Neural progenitor cell (in vitro differentiated cells): ENCODE data around the gene ZBTB20. TPM values are rescaled to one million over a fixed set of nuclear protein-coding genes. Genes with fewer than 3 reads are reported as not detected.

Experiments
- DNase-seq: peaks from one replicate; pipeline ENCODE4 v3.0.0-alpha.2; 2016; ENCODE audit warnings: low spot score
- H2AFZ ChIP-seq: fragments of 200-600 bp; sonication (generic); replicated peaks from 2 replicates; pipeline ENCODE4 v1.6.1; 2016; ENCODE audit warnings: antibody characterized with exemption
- H3F3A ChIP-seq: fragments of 200-600 bp; sonication (generic); 2 replicates; pipeline ENCODE4 v1.6.1; 2016; ENCODE audit warnings: antibody characterized with exemption, low read depth
- H3K27ac ChIP-seq: fragments of 200-600 bp; sonication (generic); 2 replicates; pipeline ENCODE4 v1.5.1; 2016; ENCODE audit warnings: mild to moderate bottlenecking
- H3K27me3 ChIP-seq: fragments of 200-600 bp; sonication (generic); 2 replicates; pipeline ENCODE4 v1.6.1; 2016; ENCODE audit warnings: mild to moderate bottlenecking, moderate library complexity
- H3K36me3 ChIP-seq: fragments of 200-600 bp; sonication (generic); 2 replicates; pipeline ENCODE4 v1.5.1; 2016
- H3K4me1 ChIP-seq: fragments of 200-600 bp; sonication (generic); 2 replicates; pipeline ENCODE4 v1.6.1; 2016; ENCODE audit warnings: mixed run types
- H3K4me2 ChIP-seq: fragments of 200-600 bp; sonication (generic); 2 replicates; pipeline ENCODE4 v1.6.1; 2016
- H3K4me3 ChIP-seq: fragments of 200-600 bp; sonication (generic); 2 replicates; pipeline ENCODE4 v1.5.1; 2016
- H3K79me2 ChIP-seq: fragments of 200-600 bp; sonication (generic); 2 replicates; pipeline ENCODE4 v1.6.1; 2016; ENCODE audit warnings: low read depth
- H3K9ac ChIP-seq: fragments of 200-600 bp; sonication (generic); 2 replicates; pipeline ENCODE4 v1.6.1; 2016
- H3K9me3 ChIP-seq: fragments of 200-600 bp; sonication (generic); 2 replicates; pipeline ENCODE4 v1.5.1; 2016; ENCODE audit warnings: low read depth
- H4K20me1 ChIP-seq: fragments of 200-600 bp; sonication (generic); 2 replicates; pipeline ENCODE4 v1.6.1; 2016; ENCODE audit warnings: low read depth
- H3K27ac Mint-ChIP-seq: 3 replicates; pipeline ENCODE4 v1.8.0; 2021; ENCODE audit warnings: mixed read lengths
- H3K27me3 Mint-ChIP-seq: 2 replicates; pipeline ENCODE4 v1.8.0; 2022; ENCODE audit warnings: low read depth, mild to moderate bottlenecking, inconsistent platforms, moderate library complexity, mixed read lengths; ENCODE audit not compliant: insufficient read depth
- H3K36me3 Mint-ChIP-seq: 3 replicates; pipeline ENCODE4 v1.8.0; 2021; ENCODE audit warnings: mixed read lengths
- H3K4me1 Mint-ChIP-seq: 3 replicates; pipeline ENCODE4 v1.8.0; 2021; ENCODE audit warnings: mixed read lengths
- H3K4me3 Mint-ChIP-seq: 3 replicates; pipeline ENCODE4 v1.8.0; 2021; ENCODE audit warnings: mild to moderate bottlenecking, moderate library complexity, mixed read lengths
- H3K9me3 Mint-ChIP-seq: 3 replicates; pipeline ENCODE4 v1.8.0; 2020; ENCODE audit warnings: mixed read lengths
- EZH2 ChIP-seq: fragments of 200-600 bp; sonication (generic); IDR thresholded peaks from 2 replicates; pipeline ENCODE4 v1.6.1; 2017; ENCODE audit warnings: antibody characterized with exemption, mild to moderate bottlenecking, moderate library complexity
- EZH2phosphoT487 ChIP-seq: fragments of 200-600 bp; sonication (generic); IDR thresholded peaks from 2 replicates; pipeline ENCODE4 v1.6.1; 2017; ENCODE audit warnings: antibody characterized with exemption
- total RNA-seq: library from RNA; depleted of rRNA; stranded (reverse); fragments of >200 nt; gene quantifications from 2 replicates; pipeline ENCODE4 v1.2.3, GENCODE V29; 2015; ENCODE audit warnings: low replicate concordance
- TF ChIP-seq, protein P1 (sequence below): fragments of 200-600 bp; sonication (generic); IDR thresholded peaks from 2 replicates; pipeline ENCODE4 v1.5.1; 2017; ENCODE audit warnings: antibody characterized with exemption, mild to moderate bottlenecking

Gene ZBTB20
- total RNA-seq, 1 donor from 2014 or later = 1.9 TPM

DNA sequence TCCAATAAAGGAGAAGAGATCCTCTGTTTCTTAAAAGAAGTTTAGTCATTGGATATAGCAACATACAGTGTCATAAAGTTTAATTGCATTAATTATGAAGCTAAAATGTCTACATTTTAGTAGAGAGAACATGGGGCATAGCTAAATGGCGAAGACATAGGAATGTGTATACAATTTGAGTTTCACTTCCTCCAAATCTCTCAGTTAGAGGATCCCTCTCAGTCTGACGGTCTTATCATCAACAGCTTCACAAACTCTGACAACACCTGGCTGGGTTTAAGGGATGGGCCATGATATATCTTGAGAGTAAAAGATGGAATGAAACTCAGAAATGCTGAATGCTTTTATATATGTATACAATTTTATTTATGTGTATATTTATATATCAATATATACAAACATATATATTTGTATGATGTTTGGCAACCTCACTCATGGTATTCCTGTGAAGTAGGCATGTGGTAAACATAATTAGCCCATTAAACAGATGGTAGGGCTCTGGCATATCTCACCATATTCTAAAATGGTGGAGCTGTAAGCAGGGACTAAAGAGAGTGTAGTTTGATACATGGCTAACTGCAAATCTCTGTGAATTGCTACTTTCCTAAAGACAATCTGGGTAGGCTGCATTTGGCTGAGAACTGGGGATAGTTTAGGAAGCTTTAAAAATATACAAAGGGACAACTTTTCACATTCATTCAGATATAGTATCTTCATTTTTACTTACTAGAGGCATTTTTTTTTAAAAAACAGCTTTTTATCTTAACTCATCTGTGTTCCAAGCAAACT, 741.7 kb downstream of the ZBTB20 start:
- H4K20me1 ChIP-seq = no peaks in the 10 kb centered on the region
- Mint-ChIP-seq H3K4me1 (peaks cover 39% of the 10 kb centered on the region), H3K36me3 (no peaks in the 10 kb centered on the region), H3K4me3 (no peak overlapping the region), H3K27me3 (peaks cover 2% of the 10 kb centered on the region), H3K9me3 (no peaks in the 10 kb centered on the region), H3K27ac (no peak overlapping the region)
- TF ChIP-seq, protein P1, sequence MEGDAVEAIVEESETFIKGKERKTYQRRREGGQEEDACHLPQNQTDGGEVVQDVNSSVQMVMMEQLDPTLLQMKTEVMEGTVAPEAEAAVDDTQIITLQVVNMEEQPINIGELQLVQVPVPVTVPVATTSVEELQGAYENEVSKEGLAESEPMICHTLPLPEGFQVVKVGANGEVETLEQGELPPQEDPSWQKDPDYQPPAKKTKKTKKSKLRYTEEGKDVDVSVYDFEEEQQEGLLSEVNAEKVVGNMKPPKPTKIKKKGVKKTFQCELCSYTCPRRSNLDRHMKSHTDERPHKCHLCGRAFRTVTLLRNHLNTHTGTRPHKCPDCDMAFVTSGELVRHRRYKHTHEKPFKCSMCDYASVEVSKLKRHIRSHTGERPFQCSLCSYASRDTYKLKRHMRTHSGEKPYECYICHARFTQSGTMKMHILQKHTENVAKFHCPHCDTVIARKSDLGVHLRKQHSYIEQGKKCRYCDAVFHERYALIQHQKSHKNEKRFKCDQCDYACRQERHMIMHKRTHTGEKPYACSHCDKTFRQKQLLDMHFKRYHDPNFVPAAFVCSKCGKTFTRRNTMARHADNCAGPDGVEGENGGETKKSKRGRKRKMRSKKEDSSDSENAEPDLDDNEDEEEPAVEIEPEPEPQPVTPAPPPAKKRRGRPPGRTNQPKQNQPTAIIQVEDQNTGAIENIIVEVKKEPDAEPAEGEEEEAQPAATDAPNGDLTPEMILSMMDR = no peak
- no peak for TF ChIP-seq EZH2phosphoT487
- no peaks in the 10 kb centered on the region for H3K79me2 ChIP-seq
- no peaks in the 10 kb centered on the region for H3F3A ChIP-seq
- H3K9me3 ChIP-seq = no peaks in the 10 kb centered on the region
- no peaks in the 10 kb centered on the region for H3K27me3 ChIP-seq
- peaks cover 23% of the 10 kb centered on the region for H3K4me1 ChIP-seq
- no peak overlapping the region for H2AFZ ChIP-seq
- H3K27ac ChIP-seq = no peak overlapping the region
- no peak overlapping the region for H3K4me3 ChIP-seq
- H3K36me3 ChIP-seq = no peaks in the 10 kb centered on the region
- DNase-seq = no peak
- H3K9ac ChIP-seq = no peak overlapping the region
- H3K4me2 ChIP-seq = no peak overlapping the region

DNA sequence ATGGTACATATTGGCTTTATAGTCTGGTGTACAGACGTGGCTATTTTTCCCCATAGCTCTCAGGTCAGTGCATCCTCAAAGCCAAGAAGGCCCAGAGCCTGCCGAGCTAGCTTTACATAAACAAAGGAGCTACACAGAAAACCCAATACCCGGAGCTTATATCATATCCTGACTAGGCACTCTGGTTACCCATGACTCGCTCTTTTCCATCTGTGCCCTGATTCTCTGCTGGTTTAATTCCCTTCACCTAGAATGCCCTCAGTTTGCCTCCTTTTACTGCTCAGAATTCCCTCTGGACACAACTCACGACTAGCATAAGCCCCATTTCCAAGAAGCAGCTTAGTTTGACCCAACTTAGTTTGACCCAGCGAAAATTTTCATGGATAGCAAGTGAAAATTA, 742.5 kb downstream of the ZBTB20 start:
- Histone ChIP-seq H3F3A (no peaks in the 10 kb centered on the region), H3K4me1 (peaks cover 15% of the 10 kb centered on the region), H2AFZ (no peak overlapping the region), H3K36me3 (no peaks in the 10 kb centered on the region), H3K9ac (no peak overlapping the region), H3K4me2 (no peak overlapping the region), H4K20me1 (no peaks in the 10 kb centered on the region), H3K4me3 (no peak overlapping the region), H3K27me3 (no peaks in the 10 kb centered on the region), H3K9me3 (no peaks in the 10 kb centered on the region), H3K27ac (no peak overlapping the region), H3K79me2 (no peaks in the 10 kb centered on the region)
- Mint-ChIP-seq H3K27me3 (peaks cover 2% of the 10 kb centered on the region), H3K4me3 (no peak overlapping the region), H3K4me1 (peaks cover 31% of the 10 kb centered on the region), H3K27ac (no peak overlapping the region), H3K36me3 (no peaks in the 10 kb centered on the region), H3K9me3 (no peaks in the 10 kb centered on the region)
- TF ChIP-seq EZH2phosphoT487 (no peak), EZH2 (no peak)
- TF ChIP-seq, protein P1 = no peak
- no peak for DNase-seq

DNA sequence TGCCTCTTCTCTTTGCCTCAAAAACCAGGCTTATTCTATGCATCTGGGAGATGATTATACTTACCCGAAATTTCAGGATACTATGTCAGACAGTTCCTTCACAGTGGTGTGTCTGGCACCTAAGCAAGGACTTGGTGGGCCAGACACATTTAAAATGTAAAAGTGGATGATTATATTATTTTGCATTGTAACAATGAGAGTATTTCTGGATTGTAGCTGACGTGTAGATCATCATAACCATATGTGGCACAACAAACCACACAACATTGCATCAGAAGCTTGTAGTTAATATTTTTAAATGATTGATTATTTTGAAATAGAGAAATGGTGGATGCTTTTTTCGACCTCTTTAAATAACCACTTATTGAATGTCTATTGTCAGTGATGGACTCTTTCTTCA, 744.2 kb downstream of the ZBTB20 start:
- Mint-ChIP-seq H3K36me3 (no peaks in the 10 kb centered on the region), H3K27me3 (no peaks in the 10 kb centered on the region), H3K4me1 (peaks cover 14% of the 10 kb centered on the region), H3K9me3 (no peaks in the 10 kb centered on the region), H3K4me3 (no peak overlapping the region), H3K27ac (no peak overlapping the region)
- no peaks in the 10 kb centered on the region for H3K27me3 ChIP-seq
- no peaks in the 10 kb centered on the region for H3F3A ChIP-seq
- no peak for DNase-seq
- no peak overlapping the region for H3K9ac ChIP-seq
- H3K27ac ChIP-seq = no peak overlapping the region
- H3K4me2 ChIP-seq = no peak overlapping the region
- H3K79me2 ChIP-seq = no peaks in the 10 kb centered on the region
- H3K4me1 ChIP-seq = no peaks in the 10 kb centered on the region
- TF ChIP-seq, protein P1 = no peak
- TF ChIP-seq EZH2 (no peak), EZH2phosphoT487 (no peak)
- H3K36me3 ChIP-seq = no peaks in the 10 kb centered on the region
- H3K9me3 ChIP-seq = no peaks in the 10 kb centered on the region
- no peak overlapping the region for H2AFZ ChIP-seq
- no peak overlapping the region for H3K4me3 ChIP-seq
- no peaks in the 10 kb centered on the region for H4K20me1 ChIP-seq
